ENCODE data around the gene KIF21B. TPM values are rescaled to one million over a fixed set of nuclear protein-coding genes. Genes with fewer than 3 reads are reported as not detected.

Gene KIF21B
- total RNA-seq, 1 experiment from 2014 or later, result 0.66 TPM

- H3F3A ChIP-seq (ENCODE audit: low read length, unreplicated experiment), result no peaks in the 10 kb centered on the region
- no peaks in the 10 kb centered on the region for H3K9me3 ChIP-seq (ENCODE audit: low read length)
- BruUV-seq (replicated peaks), result no TSS peak
- H3K4me3 ChIP-seq (ENCODE audit: low read length), result no peak overlapping the region
- no peak overlapping the region for H2AFZ ChIP-seq (ENCODE audit: low read length)
- H3K4me1 ChIP-seq (ENCODE audit: insufficient read depth, low read length), result peaks cover 15% of the 10 kb centered on the region
- H3K9ac ChIP-seq (ENCODE audit: low read length), result no peak overlapping the region
- no peak overlapping the region for H3K27ac ChIP-seq (ENCODE audit: low read length)
- peak overlapping the region; percentile 19 for H3K4me2 ChIP-seq (ENCODE audit: low read length)
- POLR2A ChIA-PET (ENCODE audit: unreplicated experiment), result no interaction called here
- DNase-seq, result peak; percentile 51
- H4K20me1 ChIP-seq (ENCODE audit: low read length), result no peaks in the 10 kb centered on the region
- peak; percentile 8 for ATAC-seq
- TF ChIP-seq EZH2phosphoT487 (IDR thresholded peaks at IDR 0.05; ENCODE audit: borderline replicate concordance, low read length) (no peak), EZH2 (IDR thresholded peaks at IDR 0.05; ENCODE audit: low read length, unreplicated experiment) (no peak), CTCF (conservative IDR thresholded peaks at IDR 0.05; ENCODE audit: low read depth, low read length) (no peak)
- H3K27me3 ChIP-seq (ENCODE audit: low read length), result no peaks in the 10 kb centered on the region
- intact Hi-C loops (cut with micrococcal nuclease), result loop anchor here (1.0 kb wide), 2 partner anchors 70 to 141 kb away; no protein-coding TSS in a partner anchor
- H3K9me2 ChIP-seq (replicated peaks; ENCODE audit: low read length), result no peaks in the 10 kb centered on the region
- CTCF ChIA-PET, result interaction anchor here (0.5 to 2.6 kb wide), 6 partner anchors 34 to 85 kb away, joined by 3 to 22 read pairs (median 4); no protein-coding TSS in a partner anchor
- no peaks in the 10 kb centered on the region for H3K79me2 ChIP-seq (ENCODE audit: low read length)
- H3K36me3 ChIP-seq (ENCODE audit: low read depth, low read length), result no peaks in the 10 kb centered on the region
Measured at GRCh38 chr1:200972985-200973742, 50.4 kb downstream of the KIF21B start.

GRCh38 chr1:200971955-200972711, 51.4 kb downstream of the KIF21B start:
- Histone ChIP-seq H3K79me2 (ENCODE audit: low read length) (no peaks in the 10 kb centered on the region), H3K9ac (ENCODE audit: low read length) (no peak overlapping the region), H3K4me1 (ENCODE audit: insufficient read depth, low read length) (peaks cover 15% of the 10 kb centered on the region), H3K27me3 (ENCODE audit: low read length) (no peaks in the 10 kb centered on the region), H3K27ac (ENCODE audit: low read length) (no peak overlapping the region), H3K9me2 (replicated peaks; ENCODE audit: low read length) (no peaks in the 10 kb centered on the region), H4K20me1 (ENCODE audit: low read length) (no peaks in the 10 kb centered on the region), H3K4me3 (ENCODE audit: low read length) (peak overlapping the region; percentile 26; the same call in 1 of the 2 replicates), H3K9me3 (ENCODE audit: low read length) (no peaks in the 10 kb centered on the region), H2AFZ (ENCODE audit: low read length) (peak overlapping the region; percentile 74), H3K36me3 (ENCODE audit: low read depth, low read length) (no peaks in the 10 kb centered on the region), H3K4me2 (ENCODE audit: low read length) (peak overlapping the region; percentile 69), H3F3A (ENCODE audit: low read length, unreplicated experiment) (no peaks in the 10 kb centered on the region)
- ATAC-seq, result peak; percentile 10; the same call in 1 of the 2 replicates
- DNase-seq, result peak; percentile 93
- no TSS peak for BruUV-seq (replicated peaks)
- CTCF ChIA-PET, result interaction anchor here (0.5 to 2.6 kb wide), 30 partner anchors 9 to 417 kb away, joined by 3 to 27 read pairs (median 4); partner anchors contain the start of gene ASCL5
- POLR2A ChIA-PET (ENCODE audit: unreplicated experiment), result interaction anchor here (0.6 kb wide), 1 partner anchor 20 kb away, joined by 3 read pairs; no protein-coding TSS in a partner anchor
- intact Hi-C loops (cut with micrococcal nuclease), result loop anchor here (1.0 kb wide), 2 partner anchors 71 to 142 kb away; no protein-coding TSS in a partner anchor
- TF ChIP-seq CTCF (conservative IDR thresholded peaks at IDR 0.05; ENCODE audit: low read depth, low read length) (peak; percentile 98), EZH2 (IDR thresholded peaks at IDR 0.05; ENCODE audit: low read length, unreplicated experiment) (no peak)

Measured in PC-3 (cell line).